Central memory CD8-positive, alpha-beta T cell (primary cell): Measurements from ENCODE around the gene TCHH.
"Not testable (repeated sequence)": the region's sequence is repeated elsewhere in the genome, so short reads cannot be mapped to it uniquely, and the experiment has no call there.

Experiments
- ATAC-seq: fragments of 150-1000 bp; cut with Tn5 transposase; replicated peaks from 2 replicates; pipeline ENCODE4 v1.10.0; 2022; ENCODE audit warnings: mild to moderate bottlenecking, moderate FRiP score, moderate number of reproducible peaks; ENCODE audit not compliant: poor library complexity, severe bottlenecking; ENCODE audit errors: extremely low read depth
- DNase-seq, 2 donors: peaks; one replicate each; pipeline ENCODE4 v3.0.0; 2021; ENCODE audit warnings: low spot score in 2 of 2
- H3K27ac Mint-ChIP-seq: one replicate; pipeline ENCODE4 v1.8.0; 2022; ENCODE audit warnings: low read depth, mild to moderate bottlenecking, moderate library complexity, mixed read lengths
- H3K27me3 Mint-ChIP-seq: one replicate; pipeline ENCODE4 v1.8.0; 2022; ENCODE audit warnings: mixed read lengths
- H3K36me3 Mint-ChIP-seq: one replicate; pipeline ENCODE4 v1.8.0; 2022; ENCODE audit warnings: mild to moderate bottlenecking, moderate library complexity, mixed read lengths; ENCODE audit not compliant: insufficient read depth
- H3K4me1 Mint-ChIP-seq: one replicate; pipeline ENCODE4 v1.8.0; 2022; ENCODE audit warnings: mixed read lengths
- H3K4me3 Mint-ChIP-seq: one replicate; pipeline ENCODE4 v1.8.0; 2022; ENCODE audit warnings: mild to moderate bottlenecking, moderate library complexity, mixed read lengths
- H3K9me3 Mint-ChIP-seq: one replicate; pipeline ENCODE4 v1.8.0; 2022; ENCODE audit warnings: mixed read lengths

Gene TCHH

DNA sequence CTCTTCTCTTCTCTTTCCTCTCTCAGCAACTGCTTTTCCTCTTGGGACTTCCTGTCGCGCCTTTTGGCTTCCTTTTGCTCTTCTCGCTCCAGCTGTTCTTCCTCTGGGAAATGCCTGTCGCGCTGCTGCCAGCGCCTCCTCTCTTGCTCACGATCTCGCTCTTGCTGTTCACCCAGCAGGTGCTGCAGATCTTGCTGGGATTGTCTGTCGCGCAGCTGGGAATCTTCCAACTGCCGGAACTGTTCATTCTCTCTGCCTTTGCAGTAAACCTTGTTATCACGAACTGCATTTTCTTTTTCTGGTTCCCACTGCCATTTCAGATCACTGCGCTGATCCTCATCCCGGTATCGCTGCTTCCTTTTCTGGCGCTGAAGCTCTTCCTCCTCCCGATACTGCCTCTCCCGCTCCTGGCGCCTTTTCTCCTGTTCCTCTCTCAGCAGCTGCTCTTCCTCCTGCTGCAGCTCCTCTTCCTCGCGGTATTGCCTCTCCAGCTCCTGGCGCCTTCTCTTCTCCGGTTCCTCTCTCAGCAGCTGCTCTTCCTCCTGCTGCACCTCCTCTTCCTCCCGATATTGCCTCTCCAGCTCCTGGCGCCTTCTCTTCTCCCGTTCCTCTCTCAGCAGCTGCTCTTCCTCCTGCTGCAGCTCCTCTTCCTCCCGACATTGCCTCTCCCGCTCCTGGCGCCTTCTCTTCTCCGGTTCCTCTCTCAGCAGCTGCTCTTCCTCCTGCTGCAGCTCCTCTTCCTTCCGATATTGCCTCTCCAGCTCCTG lies 5.8 kb downstream of the TCHH start:
- no peaks in the 10 kb centered on the region for H3K27me3 Mint-ChIP-seq
- no peaks in the 10 kb centered on the region for H3K9me3 Mint-ChIP-seq
- no peak overlapping the region for H3K4me3 Mint-ChIP-seq
- no peak for DNase-seq
- no peak overlapping the region for H3K27ac Mint-ChIP-seq
- H3K36me3 Mint-ChIP-seq = peaks cover 3% of the 10 kb centered on the region
- peaks cover 7% of the 10 kb centered on the region for H3K4me1 Mint-ChIP-seq
- no peak for ATAC-seq

DNA sequence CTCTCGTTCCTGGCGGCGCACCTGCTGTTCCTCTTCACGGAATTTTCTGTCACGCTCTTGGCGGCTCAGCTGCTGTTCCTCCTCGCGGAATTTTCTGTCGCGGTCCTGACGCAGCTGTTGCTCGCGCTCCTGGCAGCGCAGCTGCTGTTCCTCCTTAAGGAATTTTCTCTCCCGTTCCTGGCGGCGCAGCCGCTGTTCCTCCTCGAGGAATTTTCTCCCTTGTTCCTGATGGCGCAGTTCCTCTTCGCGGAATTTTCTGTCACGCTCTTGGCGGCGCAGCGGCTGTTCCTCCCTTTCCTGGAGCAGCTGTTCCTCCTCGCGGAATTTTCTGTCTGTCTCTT lies 6.4 kb downstream of the TCHH start:
- DNase-seq (no peak), ATAC-seq (no peak)
- Mint-ChIP-seq H3K27ac (no peak overlapping the region), H3K27me3 (peaks cover 3% of the 10 kb centered on the region), H3K4me1 (peaks cover 7% of the 10 kb centered on the region), H3K4me3 (no peak overlapping the region), H3K9me3 (no peaks in the 10 kb centered on the region), H3K36me3 (peaks cover 3% of the 10 kb centered on the region)

DNA sequence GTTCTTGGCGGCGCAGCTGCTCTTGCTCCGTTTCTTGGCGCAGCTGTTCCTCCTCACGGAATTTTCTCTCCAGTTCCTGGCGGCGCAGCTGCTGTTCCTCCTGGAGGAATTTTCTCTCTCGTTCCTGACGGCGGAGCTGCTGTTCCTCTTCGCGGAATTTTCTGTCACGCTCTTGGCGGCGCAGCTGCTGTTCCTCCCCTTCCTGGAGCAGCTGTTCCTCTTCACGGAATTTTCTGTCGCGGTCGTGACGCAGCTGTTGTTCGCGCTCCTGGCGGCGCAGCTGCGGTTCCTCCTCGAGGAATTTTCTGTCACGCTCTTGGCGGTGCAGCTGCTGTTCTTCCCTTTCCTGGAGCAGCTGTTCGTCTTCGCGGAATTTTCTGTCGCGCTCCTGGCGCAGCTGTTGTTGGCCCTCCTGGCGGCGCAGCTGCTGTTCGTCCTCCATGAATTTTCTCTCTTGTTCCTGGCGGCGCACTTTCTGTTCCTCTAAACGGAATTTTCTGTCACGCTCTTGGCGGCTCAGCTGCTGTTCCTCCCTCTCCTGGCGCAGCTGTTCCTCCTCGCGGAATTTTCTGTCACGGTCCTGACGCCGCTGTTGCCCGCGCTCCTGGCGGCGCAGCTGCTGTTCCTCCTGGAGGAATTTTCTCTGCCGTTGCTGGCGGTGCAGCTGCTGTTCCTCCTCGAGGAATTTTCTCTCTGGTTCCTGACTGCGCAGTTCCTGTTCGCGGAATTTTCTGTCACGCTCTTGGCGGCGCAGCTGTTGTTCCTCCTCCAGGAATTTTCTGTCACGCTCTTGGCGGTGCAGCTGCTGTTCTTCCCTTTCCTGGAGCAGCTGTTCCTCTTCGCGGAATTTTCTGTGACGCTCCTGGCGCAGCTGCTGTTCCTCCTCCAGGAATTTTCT lies 7.0 kb downstream of the TCHH start:
- Mint-ChIP-seq H3K36me3 (peaks cover 3% of the 10 kb centered on the region), H3K27ac (no peak overlapping the region), H3K4me1 (peaks cover 7% of the 10 kb centered on the region), H3K27me3 (peaks cover 10% of the 10 kb centered on the region), H3K4me3 (no peak overlapping the region), H3K9me3 (no peaks in the 10 kb centered on the region)
- ATAC-seq = no peak
- no peak for DNase-seq

DNA sequence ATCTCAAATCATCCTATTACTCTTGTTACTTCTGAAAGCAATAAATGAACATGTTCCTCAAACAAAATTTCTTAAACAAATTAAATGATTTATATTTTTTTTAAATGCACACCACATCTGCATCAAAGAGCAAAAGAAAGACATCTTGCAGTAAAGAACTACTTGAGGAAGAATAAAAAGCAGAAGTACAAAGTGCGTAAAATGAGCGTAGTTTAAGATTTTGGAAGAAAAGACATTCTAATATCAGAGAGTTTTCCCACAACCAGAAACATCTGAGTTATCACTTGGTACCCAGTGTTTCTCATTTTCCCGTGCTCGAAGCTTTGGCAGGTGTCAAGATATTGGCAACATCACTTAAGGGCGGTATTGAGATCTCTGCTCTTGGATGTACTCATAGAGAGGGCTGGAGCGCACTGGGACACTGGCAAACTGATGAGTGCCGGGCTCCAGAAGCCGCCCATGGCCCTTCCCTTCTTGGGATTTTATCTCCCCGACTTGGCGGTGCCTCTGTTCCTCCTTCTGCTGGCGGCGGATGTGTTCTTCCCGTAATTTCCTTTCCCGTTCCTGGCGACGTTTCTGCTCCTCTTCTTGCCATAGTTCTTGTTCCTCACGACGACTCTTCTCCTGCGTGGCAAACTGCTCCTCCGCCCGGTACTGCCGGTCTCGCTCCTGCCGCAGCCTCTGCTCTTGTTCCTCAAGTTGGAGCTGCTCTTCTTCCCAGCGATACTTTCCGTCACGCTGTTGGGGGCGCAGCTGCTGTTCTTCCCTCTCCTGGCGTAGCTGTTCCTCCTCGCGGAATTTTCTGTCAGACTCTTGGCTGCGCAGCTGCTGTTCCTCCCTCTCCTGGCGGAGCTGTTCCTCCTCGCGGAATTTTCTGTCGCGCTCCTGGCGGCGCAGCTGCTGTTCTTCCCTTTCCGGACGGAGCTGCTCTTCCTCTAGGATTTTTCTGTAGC lies 7.9 kb downstream of the TCHH start:
- Mint-ChIP-seq H3K9me3 (no peaks in the 10 kb centered on the region), H3K4me1 (peaks cover 7% of the 10 kb centered on the region), H3K36me3 (peaks cover 3% of the 10 kb centered on the region), H3K4me3 (no peak overlapping the region), H3K27me3 (peaks cover 19% of the 10 kb centered on the region), H3K27ac (no peak overlapping the region)
- DNase-seq = no peak
- ATAC-seq = no peak

DNA sequence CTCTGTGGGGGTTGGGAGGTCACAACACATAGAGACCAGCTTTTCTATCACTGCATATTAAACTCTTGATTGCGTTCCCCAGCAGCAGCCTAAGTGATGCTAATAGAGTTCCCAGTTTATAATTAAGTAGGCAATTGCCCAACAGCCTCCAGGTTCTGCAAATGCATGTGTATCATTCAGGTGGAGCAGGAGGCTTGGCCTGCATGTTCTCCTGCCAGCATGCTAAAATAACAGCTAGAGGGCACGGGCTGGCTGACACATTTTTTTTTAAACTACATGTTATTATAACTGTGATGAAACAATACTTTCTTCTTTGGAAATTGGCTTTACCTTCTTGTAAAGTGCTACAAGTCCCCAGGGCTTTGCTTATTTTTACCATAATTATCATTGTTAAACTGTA lies 10.4 kb downstream of the TCHH start:
- Mint-ChIP-seq H3K9me3 (no peaks in the 10 kb centered on the region), H3K4me3 (no peak overlapping the region), H3K4me1 (peaks cover 7% of the 10 kb centered on the region), H3K27ac (no peak overlapping the region), H3K27me3 (peaks cover 43% of the 10 kb centered on the region), H3K36me3 (peaks cover 3% of the 10 kb centered on the region)
- DNase-seq = no peak
- no peak for ATAC-seq

DNA sequence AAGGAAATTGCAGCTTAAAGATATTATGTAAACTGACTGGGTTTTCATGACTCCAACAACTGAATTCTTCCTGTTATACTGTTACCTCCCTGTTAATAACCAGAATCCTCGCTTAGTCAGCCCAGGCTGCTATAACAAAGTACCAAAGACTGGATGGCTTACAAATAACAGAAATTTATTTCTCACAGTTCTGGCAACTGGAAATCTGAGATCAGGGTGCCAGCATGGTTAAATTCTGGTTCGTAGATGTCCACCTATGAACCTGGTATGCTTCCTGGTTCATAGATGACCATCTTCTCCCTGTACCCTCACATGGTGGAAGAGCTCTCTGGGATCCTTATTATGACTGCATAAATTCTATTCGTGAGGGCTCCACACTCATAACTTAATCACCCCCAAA lies 18.3 kb downstream of the TCHH start:
- no peak for ATAC-seq
- peaks cover 80% of the 10 kb centered on the region for H3K27me3 Mint-ChIP-seq

DNA sequence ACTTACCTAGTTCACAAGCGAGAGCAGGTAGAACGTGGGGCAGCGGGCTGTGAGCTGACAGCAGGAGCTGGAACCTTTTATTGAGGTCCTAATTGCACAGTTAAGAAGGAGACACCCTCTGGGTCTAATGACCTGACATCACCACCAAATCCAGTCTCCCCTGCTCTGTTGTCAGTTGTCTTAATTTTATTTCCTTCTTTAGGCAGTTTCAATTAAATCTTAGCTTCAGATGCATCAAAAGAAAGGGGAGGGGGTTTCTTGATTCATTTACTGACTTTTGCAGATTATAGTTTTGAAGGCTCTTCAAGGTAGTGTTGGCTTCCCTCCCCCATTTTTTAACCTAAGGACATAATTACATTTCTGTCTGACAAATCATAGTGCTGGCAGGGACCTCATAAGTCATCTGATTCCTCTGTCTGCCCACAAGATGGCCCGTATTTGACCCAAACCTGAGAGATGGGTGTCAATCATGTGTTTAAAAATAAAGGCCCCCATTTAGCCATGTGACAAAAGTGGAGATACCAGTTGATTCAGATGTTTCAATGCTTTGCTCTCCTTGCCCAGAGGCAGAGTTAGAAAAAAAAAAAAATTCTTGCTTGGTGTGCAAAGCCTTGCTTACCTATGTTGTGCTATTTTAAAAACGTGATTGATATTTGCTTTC lies 26.1 kb downstream of the TCHH start, which contains the start of gene TCHHL1:
Gene TCHHL1, minus strand, starts transcription at position 51 of the 661 bp plus-strand sequence. CDS start 921 bp downstream, outside the sequence.
- DNase-seq (no peak), ATAC-seq (no peak)
- H3K4me1 Mint-ChIP-seq = no peaks in the 10 kb centered on the region
- H3K9me3 Mint-ChIP-seq = peaks cover 6% of the 10 kb centered on the region
- no peaks in the 10 kb centered on the region for H3K36me3 Mint-ChIP-seq
- no peak within 1 kb of the TSS for H3K4me3 Mint-ChIP-seq
- H3K27ac Mint-ChIP-seq = no peak within 1 kb of the TSS
- H3K27me3 Mint-ChIP-seq = peaks cover 41% of the 10 kb centered on the region

More for the DNA sequence above, 18.3 kb downstream of the TCHH start:
- Mint-ChIP-seq H3K27ac (no peak overlapping the region), H3K36me3 (no peaks in the 10 kb centered on the region), H3K4me1 (no peaks in the 10 kb centered on the region), H3K9me3 (peaks cover 5% of the 10 kb centered on the region), H3K4me3 (no peak overlapping the region)
- DNase-seq = no peak

DNA sequence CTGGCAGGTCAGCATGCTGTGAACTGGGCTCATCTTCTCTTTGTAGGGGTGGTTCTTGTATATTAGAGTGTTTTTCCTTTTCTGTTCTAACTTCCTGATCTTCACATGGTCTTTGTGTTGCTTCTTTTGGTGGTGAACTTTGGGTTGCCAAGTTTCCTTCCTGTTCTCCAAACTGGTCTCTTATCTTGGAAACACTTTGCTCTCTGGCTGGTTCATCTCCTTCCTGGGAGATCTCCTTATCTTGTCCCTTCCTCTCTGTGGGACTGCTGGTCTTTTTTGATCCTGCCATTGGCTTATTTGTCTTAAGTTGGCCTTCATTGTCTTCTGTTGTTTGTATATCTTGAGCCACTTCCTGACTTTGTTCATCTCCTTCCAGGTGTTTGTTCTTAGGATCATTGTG lies 28.5 kb downstream of the TCHH start:
- no peak for ATAC-seq
- no peaks in the 10 kb centered on the region for H3K4me1 Mint-ChIP-seq
- H3K27ac Mint-ChIP-seq = no peak overlapping the region
- H3K36me3 Mint-ChIP-seq = no peaks in the 10 kb centered on the region
- DNase-seq = no peak
- peaks cover 31% of the 10 kb centered on the region for H3K27me3 Mint-ChIP-seq
- no peak overlapping the region for H3K4me3 Mint-ChIP-seq
- no peaks in the 10 kb centered on the region for H3K9me3 Mint-ChIP-seq

DNA sequence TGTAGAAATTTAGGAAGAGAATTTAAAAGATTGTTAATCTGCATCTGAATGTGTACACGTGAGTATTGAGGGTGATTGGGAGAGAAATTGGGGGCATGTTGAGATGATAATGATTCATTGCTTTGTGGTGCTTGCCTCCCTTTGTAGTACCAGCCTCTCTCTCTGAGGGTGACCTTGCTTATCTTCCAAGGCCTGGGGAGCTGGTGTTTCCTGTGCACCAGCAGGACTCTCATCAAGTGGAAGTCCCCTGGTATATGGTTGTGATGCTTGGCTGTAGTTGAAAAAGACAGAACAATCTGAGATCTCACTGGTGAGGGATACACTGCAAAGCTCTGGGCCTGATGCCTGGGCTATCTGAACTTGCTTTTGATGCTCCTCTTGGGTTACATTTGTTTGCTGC lies 30.4 kb downstream of the TCHH start:
- DNase-seq = no peak
- Mint-ChIP-seq H3K4me3 (no peak overlapping the region), H3K27me3 (peaks cover 15% of the 10 kb centered on the region), H3K27ac (no peak overlapping the region), H3K36me3 (no peaks in the 10 kb centered on the region), H3K9me3 (no peaks in the 10 kb centered on the region), H3K4me1 (no peaks in the 10 kb centered on the region)
- no peak for ATAC-seq

DNA sequence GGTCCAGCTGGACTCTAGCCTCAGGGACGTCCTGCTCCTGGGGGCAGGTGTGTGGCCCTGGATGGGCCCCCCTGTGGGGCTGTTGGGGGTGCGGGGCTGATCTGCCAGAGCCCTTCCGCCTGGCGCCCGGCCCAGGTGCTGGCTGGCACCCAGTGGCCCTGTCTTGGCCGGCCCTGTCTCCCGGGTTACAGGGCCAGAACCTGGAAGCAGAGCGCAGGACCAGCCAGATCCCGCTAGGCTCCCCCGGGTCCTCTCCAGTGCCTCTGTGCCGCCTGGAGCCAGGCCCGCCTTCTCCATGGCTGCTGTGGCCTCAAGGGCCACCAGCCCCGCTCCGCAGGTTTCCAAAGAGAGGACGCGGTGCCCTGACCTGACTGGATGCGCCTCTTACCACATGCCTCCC lies 34.2 kb downstream of the TCHH start:
- not testable (repeated sequence) for H3K27ac Mint-ChIP-seq, ATAC-seq, H3K9me3 Mint-ChIP-seq, H3K4me1 Mint-ChIP-seq, DNase-seq, H3K36me3 Mint-ChIP-seq, H3K4me3 Mint-ChIP-seq
- peaks cover 33% of the 10 kb centered on the region for H3K27me3 Mint-ChIP-seq

DNA sequence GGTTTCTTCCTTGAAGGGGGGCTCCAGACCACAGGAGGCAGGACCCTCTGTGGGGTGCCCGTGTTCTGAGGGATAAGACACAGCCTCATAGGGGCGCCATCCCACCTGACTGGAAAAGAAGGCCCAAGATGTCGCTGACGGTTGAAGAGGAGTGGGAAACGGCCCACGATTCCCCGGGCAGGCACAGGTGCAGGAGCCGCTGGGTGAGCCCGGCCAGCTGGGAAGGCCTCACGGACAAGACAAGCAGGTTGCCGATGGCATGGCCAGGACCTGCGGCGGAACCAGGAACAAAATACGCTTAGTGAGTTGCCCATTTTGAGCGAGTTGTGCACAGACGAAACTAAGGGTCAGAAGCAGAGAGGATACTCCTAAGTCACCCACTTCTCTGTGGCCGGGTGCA lies 34.8 kb downstream of the TCHH start:
- not testable (repeated sequence) for H3K36me3 Mint-ChIP-seq, DNase-seq, H3K27ac Mint-ChIP-seq, H3K9me3 Mint-ChIP-seq, ATAC-seq, H3K4me3 Mint-ChIP-seq, H3K4me1 Mint-ChIP-seq
- peaks cover 39% of the 10 kb centered on the region for H3K27me3 Mint-ChIP-seq
